DMS 273 (cell line): Measurements from ENCODE around the gene PDE8B.
"Not testable (repeated sequence)": the region's sequence is repeated elsewhere in the genome, so short reads cannot be mapped to it uniquely, and the experiment has no call there.

Source experiments
- DNase-seq: peaks from one replicate; lab custom pipeline; 2025; ENCODE audit not compliant: unreplicated experiment; lab: John Stamatoyannopoulos, UW

PDE8B gene

GRCh38 chr5:77355080-77355479 is 144.6 kb downstream of the PDE8B start:
- no peak for DNase-seq

GRCh38 chr5:77355751-77356150 is 145.3 kb downstream of the PDE8B start:
- peak; percentile 14 for DNase-seq

- peak; percentile 14 for DNase-seq
Measured at GRCh38 chr5:77356740-77357139, 146.3 kb downstream of the PDE8B start.

- DNase-seq, result no peak
Measured at GRCh38 chr5:77358255-77359205, 148.1 kb downstream of the PDE8B start.

- no peak for DNase-seq
Measured at GRCh38 chr5:77359231-77359630, 148.8 kb downstream of the PDE8B start.

GRCh38 chr5:77360381-77360780 is 149.9 kb downstream of the PDE8B start:
- no peak for DNase-seq

GRCh38 chr5:77360973-77361372 is 150.5 kb downstream of the PDE8B start:
- no peak for DNase-seq

- DNase-seq, result peak; percentile 31
Measured at GRCh38 chr5:77366717-77367500, 156.4 kb downstream of the PDE8B start.

- no peak for DNase-seq
Measured at GRCh38 chr5:77367741-77368140, 157.3 kb downstream of the PDE8B start.

- DNase-seq, result no peak
Measured at GRCh38 chr5:77368367-77368766, 157.9 kb downstream of the PDE8B start.

GRCh38 chr5:77369566-77369965 is 159.1 kb downstream of the PDE8B start:
- DNase-seq, result no peak

- no peak for DNase-seq
Measured at GRCh38 chr5:77374686-77375085, 164.2 kb downstream of the PDE8B start.

- no peak for DNase-seq
Measured at GRCh38 chr5:77376609-77377300, 166.3 kb downstream of the PDE8B start.

GRCh38 chr5:77379558-77380061 is 169.1 kb downstream of the PDE8B start:
- DNase-seq, result no peak

GRCh38 chr5:77380636-77381035 is 170.2 kb downstream of the PDE8B start:
- no peak for DNase-seq

GRCh38 chr5:77383336-77383735 is 172.9 kb downstream of the PDE8B start:
- DNase-seq, result not testable (repeated sequence)

GRCh38 chr5:77386340-77386739 is 175.9 kb downstream of the PDE8B start:
- not testable (repeated sequence) for DNase-seq

- no peak for DNase-seq
Measured at GRCh38 chr5:77389746-77390145, 179.3 kb downstream of the PDE8B start.

- DNase-seq, result no peak
Measured at GRCh38 chr5:77390221-77390620, 179.7 kb downstream of the PDE8B start.

GRCh38 chr5:77390795-77391194 is 180.3 kb downstream of the PDE8B start:
- no peak for DNase-seq

GRCh38 chr5:77391240-77391765 is 180.8 kb downstream of the PDE8B start:
- no peak for DNase-seq
